ENCODE measurements around the gene PRKN.

- TF ChIP-seq CTCF (IDR thresholded peaks at IDR 0.05; ENCODE audit: poor library complexity, severe bottlenecking) (no peak), EP300 (conservative IDR thresholded peaks at IDR 0.05; ENCODE audit: poor library complexity, severe bottlenecking) (no peak), EZH2 (IDR thresholded peaks at IDR 0.05; ENCODE audit: borderline replicate concordance, insufficient read depth, low read length, poor library complexity, severe bottlenecking) (no peak), REST (IDR thresholded peaks at IDR 0.05; ENCODE audit: borderline replicate concordance) (no peak), POLR2AphosphoS5 (IDR thresholded peaks at IDR 0.05) (no peak)
These were observed 464.9 kb downstream of the PRKN start for GRCh38 chr6:162262466-162263196.

Data from neural cell (in vitro differentiated cells).